Astrocyte (in vitro differentiated cells and primary cell): ENCODE data around the gene SMC3. TPM values are rescaled to one million over a fixed set of nuclear protein-coding genes. Genes with fewer than 3 reads are reported as not detected.

Experiments
- DNase-seq: peaks from one replicate; pipeline ENCODE4 v3.0.0-alpha.2; 2010; ENCODE audit warnings: low read depth
- FAIRE-seq: peaks from 2 replicates; lab custom pipeline; 2011; peaks lifted over from hg19 to GRCh38; lab: Jason Lieb, UNC
- H2AFZ ChIP-seq: 2 replicates; pipeline ENCODE4 v1.6.0; 2012; ENCODE audit warnings: low read depth, low read length, inconsistent platforms
- H3K27ac ChIP-seq: 2 replicates; pipeline ENCODE4 v1.5.1; 2011; ENCODE audit warnings: low read depth, low read length, inconsistent platforms
- H3K27me3 ChIP-seq: 2 replicates; pipeline ENCODE4 v1.6.0; 2011; ENCODE audit warnings: low read length, inconsistent platforms; ENCODE audit not compliant: insufficient read depth
- H3K36me3 ChIP-seq: 2 replicates; pipeline ENCODE4 v1.5.1; 2011; ENCODE audit warnings: low read length, inconsistent platforms; ENCODE audit not compliant: insufficient read depth
- H3K4me1 ChIP-seq: 2 replicates; pipeline ENCODE4 v1.5.1; 2011; ENCODE audit warnings: low read length, inconsistent platforms; ENCODE audit not compliant: insufficient read depth
- H3K4me2 ChIP-seq: 2 replicates; pipeline ENCODE4 v1.6.0; 2012; ENCODE audit warnings: low read length, inconsistent platforms
- H3K4me3 ChIP-seq: 2 replicates; pipeline ENCODE4 v1.5.1; 2011; ENCODE audit warnings: low read depth, mild to moderate bottlenecking, low read length, inconsistent platforms; ENCODE audit not compliant: insufficient read depth
- H3K79me2 ChIP-seq: 2 replicates; pipeline ENCODE4 v1.6.0; 2012; ENCODE audit warnings: mild to moderate bottlenecking, low read length, inconsistent platforms; ENCODE audit not compliant: insufficient read depth
- H3K9ac ChIP-seq: 2 replicates; pipeline ENCODE4 v1.6.0; 2012; ENCODE audit warnings: mild to moderate bottlenecking, low read length, inconsistent platforms
- H3K9me3 ChIP-seq: 2 replicates; pipeline ENCODE4 v1.5.1; 2012; ENCODE audit warnings: low read depth, mild to moderate bottlenecking, low read length, inconsistent platforms; ENCODE audit not compliant: insufficient read depth
- H4K20me1 ChIP-seq: 2 replicates; pipeline ENCODE4 v1.6.0; 2012; ENCODE audit warnings: low read length, inconsistent platforms; ENCODE audit not compliant: insufficient read depth
- H3K27ac Mint-ChIP-seq: one replicate; pipeline ENCODE4 v1.8.0; 2021; ENCODE audit warnings: mild to moderate bottlenecking, mixed read lengths; ENCODE audit not compliant: unreplicated experiment
- H3K27me3 Mint-ChIP-seq: one replicate; pipeline ENCODE4 v1.8.0; 2021; ENCODE audit warnings: low read depth, mixed read lengths; ENCODE audit not compliant: unreplicated experiment
- H3K36me3 Mint-ChIP-seq: one replicate; pipeline ENCODE4 v1.8.0; 2021; ENCODE audit warnings: low read depth, mixed read lengths; ENCODE audit not compliant: unreplicated experiment
- H3K4me1 Mint-ChIP-seq: one replicate; pipeline ENCODE4 v1.8.0; 2021; ENCODE audit warnings: low read depth, mixed read lengths; ENCODE audit not compliant: unreplicated experiment
- H3K4me3 Mint-ChIP-seq: one replicate; pipeline ENCODE4 v1.8.0; 2021; ENCODE audit warnings: mild to moderate bottlenecking, moderate library complexity, mixed read lengths; ENCODE audit not compliant: unreplicated experiment
- H3K9me3 Mint-ChIP-seq: one replicate; pipeline ENCODE4 v1.8.0; 2021; ENCODE audit warnings: mild to moderate bottlenecking, mixed read lengths; ENCODE audit not compliant: unreplicated experiment
- CTCF ChIP-seq: IDR thresholded peaks from 2 replicates; pipeline ENCODE4 v1.5.1; 2011; ENCODE audit warnings: low read depth, mild to moderate bottlenecking, inconsistent platforms, low read length, moderate library complexity; ENCODE audit not compliant: insufficient read depth
- EZH2 ChIP-seq: IDR thresholded peaks from 2 replicates; pipeline ENCODE4 v1.6.1; 2012; ENCODE audit warnings: mild to moderate bottlenecking, low read length, inconsistent platforms; ENCODE audit not compliant: insufficient read depth
- total RNA-seq: library from RNA; stranded (reverse); gene quantifications from 2 replicates; pipeline ENCODE4 v1.2.1, GENCODE V29; 2021

SMC3 gene
- total RNA-seq, 1 donor from 2014 or later = 27.2 TPM

- Histone ChIP-seq H3K36me3 (no peaks in the 10 kb centered on the region), H3K9ac (no peak overlapping the region), H2AFZ (no peak overlapping the region), H3K4me3 (no peak overlapping the region), H3K27me3 (no peaks in the 10 kb centered on the region), H3K27ac (no peak overlapping the region), H3K4me1 (peaks cover 14% of the 10 kb centered on the region), H3K4me2 (no peak overlapping the region), H3K9me3 (no peaks in the 10 kb centered on the region), H3K79me2 (no peaks in the 10 kb centered on the region), H4K20me1 (no peaks in the 10 kb centered on the region)
- DNase-seq = no peak
- Mint-ChIP-seq H3K27ac (no peak overlapping the region), H3K27me3 (no peaks in the 10 kb centered on the region), H3K4me3 (no peak overlapping the region), H3K4me1 (peaks cover 20% of the 10 kb centered on the region), H3K36me3 (no peaks in the 10 kb centered on the region), H3K9me3 (no peaks in the 10 kb centered on the region)
- no peak for FAIRE-seq
- TF ChIP-seq EZH2 (no peak), CTCF (no peak)
Observed at GRCh38 chr10:110539091-110539490, 28.4 kb upstream of the SMC3 start.

- no peaks in the 10 kb centered on the region for H3K79me2 ChIP-seq
- no peaks in the 10 kb centered on the region for H3K36me3 ChIP-seq
- H3K4me3 ChIP-seq = no peak overlapping the region
- no peak overlapping the region for H3K27ac ChIP-seq
- Mint-ChIP-seq H3K4me1 (peaks cover 24% of the 10 kb centered on the region), H3K27ac (no peak overlapping the region), H3K9me3 (no peaks in the 10 kb centered on the region), H3K36me3 (no peaks in the 10 kb centered on the region), H3K27me3 (no peaks in the 10 kb centered on the region), H3K4me3 (no peak overlapping the region)
- DNase-seq (no peak), FAIRE-seq (no peak)
- peaks cover 14% of the 10 kb centered on the region for H3K4me1 ChIP-seq
- H3K4me2 ChIP-seq = no peak overlapping the region
- no peak for TF ChIP-seq CTCF
- TF ChIP-seq EZH2 = no peak
- H3K27me3 ChIP-seq = no peaks in the 10 kb centered on the region
- H2AFZ ChIP-seq = no peak overlapping the region
- H4K20me1 ChIP-seq = no peaks in the 10 kb centered on the region
- no peak overlapping the region for H3K9ac ChIP-seq
- H3K9me3 ChIP-seq = no peaks in the 10 kb centered on the region
Observed at GRCh38 chr10:110540031-110540430, 27.5 kb upstream of the SMC3 start.

- Histone ChIP-seq H4K20me1 (no peaks in the 10 kb centered on the region), H3K27ac (no peak overlapping the region), H3K36me3 (no peaks in the 10 kb centered on the region), H3K4me1 (no peaks in the 10 kb centered on the region), H2AFZ (no peak overlapping the region), H3K4me3 (no peak overlapping the region), H3K27me3 (no peaks in the 10 kb centered on the region), H3K79me2 (no peaks in the 10 kb centered on the region), H3K4me2 (no peak overlapping the region), H3K9me3 (no peaks in the 10 kb centered on the region), H3K9ac (no peak overlapping the region)
- H3K9me3 Mint-ChIP-seq = no peaks in the 10 kb centered on the region
- TF ChIP-seq CTCF (no peak), EZH2 (no peak)
- no peaks in the 10 kb centered on the region for H3K27me3 Mint-ChIP-seq
- DNase-seq (peak; percentile 35), FAIRE-seq (no peak)
- H3K4me1 Mint-ChIP-seq = peaks cover 23% of the 10 kb centered on the region
- H3K36me3 Mint-ChIP-seq = no peaks in the 10 kb centered on the region
- no peak overlapping the region for H3K4me3 Mint-ChIP-seq
- no peak overlapping the region for H3K27ac Mint-ChIP-seq
Observed at GRCh38 chr10:110544958-110545537, 22.4 kb upstream of the SMC3 start.
